Metanephros (tissue), 1 donor: ENCODE measurements around the gene ELP2. TPM values are rescaled to one million over a fixed set of nuclear protein-coding genes. Genes with fewer than 3 reads are reported as not detected.

ENCODE experiments used
- total RNA-seq: library from RNA; depleted of rRNA; stranded (reverse); fragments of >200 nt; gene quantifications from one replicate; pipeline ENCODE4 v1.2.3, GENCODE V29; 2014

ELP2 gene, protein sequence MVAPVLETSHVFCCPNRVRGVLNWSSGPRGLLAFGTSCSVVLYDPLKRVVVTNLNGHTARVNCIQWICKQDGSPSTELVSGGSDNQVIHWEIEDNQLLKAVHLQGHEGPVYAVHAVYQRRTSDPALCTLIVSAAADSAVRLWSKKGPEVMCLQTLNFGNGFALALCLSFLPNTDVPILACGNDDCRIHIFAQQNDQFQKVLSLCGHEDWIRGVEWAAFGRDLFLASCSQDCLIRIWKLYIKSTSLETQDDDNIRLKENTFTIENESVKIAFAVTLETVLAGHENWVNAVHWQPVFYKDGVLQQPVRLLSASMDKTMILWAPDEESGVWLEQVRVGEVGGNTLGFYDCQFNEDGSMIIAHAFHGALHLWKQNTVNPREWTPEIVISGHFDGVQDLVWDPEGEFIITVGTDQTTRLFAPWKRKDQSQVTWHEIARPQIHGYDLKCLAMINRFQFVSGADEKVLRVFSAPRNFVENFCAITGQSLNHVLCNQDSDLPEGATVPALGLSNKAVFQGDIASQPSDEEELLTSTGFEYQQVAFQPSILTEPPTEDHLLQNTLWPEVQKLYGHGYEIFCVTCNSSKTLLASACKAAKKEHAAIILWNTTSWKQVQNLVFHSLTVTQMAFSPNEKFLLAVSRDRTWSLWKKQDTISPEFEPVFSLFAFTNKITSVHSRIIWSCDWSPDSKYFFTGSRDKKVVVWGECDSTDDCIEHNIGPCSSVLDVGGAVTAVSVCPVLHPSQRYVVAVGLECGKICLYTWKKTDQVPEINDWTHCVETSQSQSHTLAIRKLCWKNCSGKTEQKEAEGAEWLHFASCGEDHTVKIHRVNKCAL
- 106 TPM for total RNA-seq

DNA sequence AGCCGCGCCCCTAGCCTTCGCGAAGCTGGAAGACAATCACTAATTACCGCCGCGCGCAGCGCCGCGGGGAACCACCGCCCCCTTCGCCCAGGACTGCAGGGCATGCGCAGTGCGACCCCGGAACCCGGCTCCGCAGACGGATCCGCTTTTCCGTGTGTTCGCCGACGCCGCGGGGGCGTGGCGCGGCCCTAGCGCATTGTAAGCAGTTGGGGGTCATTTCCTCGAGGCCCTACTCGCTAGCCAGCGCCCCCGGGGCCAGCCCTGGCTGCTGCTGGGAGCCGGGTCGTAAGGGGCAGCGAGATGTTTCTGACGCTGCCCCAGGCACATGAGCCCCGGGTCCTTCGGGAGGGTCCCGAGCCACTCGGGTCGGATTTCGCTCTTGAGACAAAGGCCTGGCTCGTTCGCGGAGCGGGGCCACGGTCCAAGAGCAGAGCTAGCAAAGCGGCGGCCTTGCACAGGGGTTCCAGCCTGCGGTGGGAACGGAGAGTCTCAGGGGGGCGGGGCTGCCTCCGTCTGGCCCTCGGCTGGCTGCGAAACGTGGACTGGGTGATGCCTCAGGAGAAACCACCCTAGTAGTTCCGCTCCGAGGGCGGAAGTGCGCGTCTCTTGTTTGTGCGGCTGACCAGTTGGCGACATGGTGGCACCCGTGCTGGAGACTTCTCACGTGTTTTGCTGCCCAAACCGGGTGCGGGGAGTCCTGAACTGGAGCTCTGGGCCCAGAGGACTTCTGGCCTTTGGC lies at the start of gene ELP2, which contains the start of gene SLC39A6:
TSS of gene ELP2 (plus strand) at position 600 of the 739 bp plus-strand sequence. CDS start at position 635, 35 bp downstream.
TSS of gene SLC39A6 (minus strand) at position 41 of the 739 bp plus-strand sequence. CDS start 2,333 bp downstream, outside the sequence.

DNA sequence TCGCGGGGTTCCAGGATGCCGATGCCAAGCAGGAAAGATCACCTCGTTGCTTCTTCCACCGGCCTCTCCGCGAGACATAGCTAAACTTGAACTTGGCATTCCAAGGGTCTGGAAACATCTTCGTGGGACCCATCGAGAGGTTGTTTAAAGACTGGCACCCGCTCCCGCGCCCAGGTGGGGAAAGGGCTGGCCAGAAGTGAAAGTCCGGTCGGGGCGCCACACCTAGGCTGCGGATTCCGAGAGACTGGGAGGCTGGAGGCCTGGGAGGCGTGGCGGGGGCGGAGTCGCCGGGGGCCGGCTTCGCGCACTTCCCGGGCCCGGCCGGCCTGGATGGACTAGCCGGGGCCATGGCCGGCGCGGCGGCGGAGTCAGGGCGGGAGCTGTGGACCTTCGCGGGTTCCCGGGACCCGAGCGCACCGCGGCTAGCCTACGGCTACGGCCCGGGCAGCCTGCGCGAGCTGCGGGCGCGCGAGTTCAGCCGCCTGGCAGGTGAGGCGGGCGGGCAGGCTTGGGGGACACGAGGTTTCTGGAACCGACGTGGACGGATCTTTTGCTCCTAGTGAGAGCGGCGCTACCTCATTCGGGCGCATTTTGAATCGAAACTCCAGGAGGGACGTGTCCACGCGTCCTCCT lies 57.6 kb downstream of the ELP2 start, which contains the start of gene MOCOS:
TSS of gene MOCOS (plus strand) at position 305 of the 633 bp plus-strand sequence. CDS start at position 348, 43 bp downstream.

Other genes with a start within 250 kb of the ELP2 start
- 52.8 TPM for gene RPRD1A, start 62.3 kb upstream of the ELP2 start, total RNA-seq
- 59.3 TPM for gene SLC39A6, start 559 bp upstream of the ELP2 start, total RNA-seq
- gene MOCOS, start 57.6 kb downstream of the ELP2 start, total RNA-seq: 0.53 TPM
- gene FHOD3, start 167.8 kb downstream of the ELP2 start, total RNA-seq: 44.5 TPM